ENCODE measurements around the gene SFMBT1.

Gene SFMBT1

DNA sequence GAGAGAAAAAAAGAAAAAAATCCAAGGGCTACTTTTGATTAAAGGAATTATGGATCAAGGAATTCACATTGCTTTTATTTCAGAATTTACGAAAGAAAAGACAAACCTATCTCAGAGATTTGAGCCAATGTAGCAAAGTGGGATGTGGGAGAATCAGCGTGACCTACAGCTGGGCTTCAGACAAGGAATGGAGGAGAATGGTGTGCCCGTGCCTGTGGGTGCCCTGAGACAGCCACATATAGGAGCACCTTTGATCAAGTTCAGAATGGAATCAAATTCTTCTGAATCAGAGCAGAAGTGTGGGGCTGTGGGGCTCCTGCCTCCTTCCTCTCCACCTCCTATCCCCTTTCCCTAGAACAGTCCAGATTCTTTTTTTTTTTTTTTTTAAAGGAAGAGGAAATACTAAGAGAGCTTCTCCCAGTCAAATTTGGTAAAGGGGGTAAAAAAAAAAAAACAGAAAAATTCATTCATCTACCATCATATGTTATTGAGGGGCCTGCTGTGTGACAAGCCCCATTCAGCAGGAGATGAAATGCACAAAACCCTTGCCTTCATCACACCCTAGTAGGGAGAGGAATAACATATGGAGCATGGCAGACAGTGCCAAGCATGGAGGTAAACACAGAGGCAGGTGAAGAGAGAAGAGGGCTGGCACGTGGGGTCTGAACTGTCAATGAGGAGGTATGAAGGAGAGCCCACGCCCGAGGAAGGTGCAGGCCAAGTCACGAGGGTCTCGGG, 186.0 kb downstream of the SFMBT1 start:
- H3K9me3 ChIP-seq: no peaks in the 10 kb centered on the region
- TF ChIP-seq, protein P1, sequence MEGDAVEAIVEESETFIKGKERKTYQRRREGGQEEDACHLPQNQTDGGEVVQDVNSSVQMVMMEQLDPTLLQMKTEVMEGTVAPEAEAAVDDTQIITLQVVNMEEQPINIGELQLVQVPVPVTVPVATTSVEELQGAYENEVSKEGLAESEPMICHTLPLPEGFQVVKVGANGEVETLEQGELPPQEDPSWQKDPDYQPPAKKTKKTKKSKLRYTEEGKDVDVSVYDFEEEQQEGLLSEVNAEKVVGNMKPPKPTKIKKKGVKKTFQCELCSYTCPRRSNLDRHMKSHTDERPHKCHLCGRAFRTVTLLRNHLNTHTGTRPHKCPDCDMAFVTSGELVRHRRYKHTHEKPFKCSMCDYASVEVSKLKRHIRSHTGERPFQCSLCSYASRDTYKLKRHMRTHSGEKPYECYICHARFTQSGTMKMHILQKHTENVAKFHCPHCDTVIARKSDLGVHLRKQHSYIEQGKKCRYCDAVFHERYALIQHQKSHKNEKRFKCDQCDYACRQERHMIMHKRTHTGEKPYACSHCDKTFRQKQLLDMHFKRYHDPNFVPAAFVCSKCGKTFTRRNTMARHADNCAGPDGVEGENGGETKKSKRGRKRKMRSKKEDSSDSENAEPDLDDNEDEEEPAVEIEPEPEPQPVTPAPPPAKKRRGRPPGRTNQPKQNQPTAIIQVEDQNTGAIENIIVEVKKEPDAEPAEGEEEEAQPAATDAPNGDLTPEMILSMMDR (IDR thresholded peaks at IDR 0.05; ENCODE audit: low read depth, low read length): no peak
- H3K36me3 ChIP-seq: no peaks in the 10 kb centered on the region
- H3K4me3 ChIP-seq (ENCODE audit: low read depth, low read length): no peak overlapping the region
- no peak for DNase-seq
- H3K4me1 ChIP-seq: no peaks in the 10 kb centered on the region
- H3K27me3 ChIP-seq: no peaks in the 10 kb centered on the region

DNA sequence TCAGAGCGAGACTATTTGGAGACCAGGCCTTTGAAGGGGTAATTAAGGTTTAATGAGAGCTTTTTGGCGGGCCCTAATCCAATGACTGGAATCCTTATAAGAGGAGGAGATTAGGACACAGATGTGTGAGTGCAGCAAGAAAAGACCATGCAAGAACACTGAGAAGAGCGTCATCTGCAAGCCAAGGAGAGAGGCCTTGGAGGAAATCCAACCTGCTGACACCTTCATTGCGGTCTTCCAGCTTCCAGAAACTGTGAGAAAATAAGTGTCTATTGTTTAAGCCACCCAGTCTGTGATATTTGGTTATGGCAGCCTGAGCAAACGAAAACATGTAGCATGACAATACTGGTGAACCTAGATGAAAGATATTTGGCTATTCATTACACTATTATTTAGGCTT, 188.0 kb downstream of the SFMBT1 start:
- no peak for DNase-seq
- no peaks in the 10 kb centered on the region for H3K9me3 ChIP-seq
- TF ChIP-seq, protein P1 (IDR thresholded peaks at IDR 0.05; ENCODE audit: low read depth, low read length): no peak
- H3K27me3 ChIP-seq: no peaks in the 10 kb centered on the region
- no peak overlapping the region for H3K4me3 ChIP-seq (ENCODE audit: low read depth, low read length)
- no peaks in the 10 kb centered on the region for H3K4me1 ChIP-seq
- no peaks in the 10 kb centered on the region for H3K36me3 ChIP-seq

DNA sequence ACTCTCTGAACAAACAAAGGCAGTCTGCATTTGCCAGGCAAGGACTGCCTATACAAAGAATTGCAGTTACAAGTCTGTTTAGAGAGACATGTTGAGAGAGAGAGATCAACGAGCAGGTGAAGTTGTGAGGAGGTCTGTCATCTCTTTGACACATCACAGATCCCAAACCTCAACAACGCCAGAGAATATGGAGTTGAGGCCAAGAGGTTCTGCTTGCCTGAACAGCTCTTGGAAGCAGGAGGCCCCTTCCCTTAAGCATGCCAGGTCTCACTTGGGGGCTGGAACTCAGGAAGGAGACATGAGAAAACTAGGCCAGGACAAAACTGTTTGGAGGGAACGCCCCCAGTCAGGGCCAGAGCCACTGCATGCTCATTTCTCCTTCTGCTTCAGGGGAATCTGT, 188.7 kb downstream of the SFMBT1 start:
- H3K27me3 ChIP-seq: no peaks in the 10 kb centered on the region
- no peak for DNase-seq
- no peaks in the 10 kb centered on the region for H3K4me1 ChIP-seq
- H3K4me3 ChIP-seq (ENCODE audit: low read depth, low read length): no peak overlapping the region
- no peaks in the 10 kb centered on the region for H3K36me3 ChIP-seq
- TF ChIP-seq, protein P1 (IDR thresholded peaks at IDR 0.05; ENCODE audit: low read depth, low read length): no peak
- H3K9me3 ChIP-seq: no peaks in the 10 kb centered on the region

DNA sequence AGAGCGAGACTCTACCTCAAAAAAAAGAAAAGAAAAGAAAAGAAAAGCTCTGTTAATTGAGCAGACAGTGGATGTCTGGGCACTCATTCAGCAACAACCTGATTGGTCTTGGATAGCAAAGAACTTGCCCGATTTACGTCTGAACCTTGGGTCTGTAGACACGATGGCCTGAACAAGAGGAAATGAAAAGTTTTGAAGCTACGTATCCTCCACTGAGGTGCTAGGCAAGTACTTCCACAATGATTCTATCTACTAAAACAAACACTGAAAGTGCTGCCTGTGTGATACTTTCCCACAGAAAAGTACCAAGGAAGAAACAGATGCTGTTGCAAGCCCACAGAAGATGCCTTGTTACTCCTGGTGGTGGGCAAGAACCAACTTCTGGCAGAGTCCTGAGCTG, 189.2 kb downstream of the SFMBT1 start:
- H3K4me3 ChIP-seq (ENCODE audit: low read depth, low read length): no peak overlapping the region
- H3K9me3 ChIP-seq: no peaks in the 10 kb centered on the region
- no peaks in the 10 kb centered on the region for H3K27me3 ChIP-seq
- TF ChIP-seq, protein P1 (IDR thresholded peaks at IDR 0.05; ENCODE audit: low read depth, low read length): no peak
- H3K4me1 ChIP-seq: no peaks in the 10 kb centered on the region
- no peak for DNase-seq
- H3K36me3 ChIP-seq: no peaks in the 10 kb centered on the region

DNA sequence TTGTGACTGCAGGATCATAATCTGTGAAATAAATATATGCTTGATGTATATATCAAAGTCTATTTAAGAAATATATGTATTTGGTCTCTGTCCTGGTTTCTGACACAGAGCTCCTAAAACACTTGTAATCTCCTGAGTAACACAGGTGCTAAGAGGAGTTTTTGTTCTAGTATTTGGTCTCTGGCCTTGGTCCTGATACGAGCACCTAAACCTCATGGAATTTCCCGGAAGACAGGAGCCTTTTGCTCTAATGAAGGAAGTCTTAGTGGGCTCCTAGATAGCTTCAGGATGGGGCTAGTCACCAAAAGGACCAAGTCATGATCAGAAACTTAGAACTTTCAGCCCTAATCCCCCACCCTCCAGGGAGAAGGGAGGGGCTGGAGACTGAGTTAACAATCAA, 191.9 kb downstream of the SFMBT1 start:
- Histone ChIP-seq H3K4me1 (no peaks in the 10 kb centered on the region), H3K9me3 (no peaks in the 10 kb centered on the region), H3K27me3 (no peaks in the 10 kb centered on the region), H3K36me3 (no peaks in the 10 kb centered on the region), H3K4me3 (ENCODE audit: low read depth, low read length) (no peak overlapping the region)
- TF ChIP-seq, protein P1 (IDR thresholded peaks at IDR 0.05; ENCODE audit: low read depth, low read length): no peak
- DNase-seq: no peak
